ENCODE measurements around the gene SUPT5H.

GRCh38 chr19:39469567-39469966 is 24.2 kb downstream of the SUPT5H start:
- TF ChIP-seq CTCF (IDR thresholded peaks at IDR 0.05), result no peak
- no peak for TF ChIP-seq POLR2A (IDR thresholded peaks at IDR 0.05)

Data from esophagus squamous epithelium (tissue), 4 donors.